Esophagus (tissue), 2 donors: Measurements from ENCODE around the gene SCD5. TPM values are rescaled to one million over a fixed set of nuclear protein-coding genes. Genes with fewer than 3 reads are reported as not detected.
A peak's percentile ranks its signal among the peaks of the same experiment; 100 is the strongest.

Experiments
- H3K27ac ChIP-seq, 2 donors: one replicate each; pipeline ENCODE4 v1.5.1; 2013; ENCODE audit warnings: low read depth in 2 of 2, mild to moderate bottlenecking in 2 of 2, inconsistent platforms in 1 of 2, low read length in 1 of 2, moderate library complexity in 1 of 2
- H3K27me3 ChIP-seq, 2 donors: one replicate each; pipeline ENCODE4 v1.6.1; 2013; ENCODE audit warnings: low read length in 2 of 2, control low read depth in 1 of 2, mild to moderate bottlenecking in 1 of 2; ENCODE audit not compliant: insufficient read depth in 2 of 2, control insufficient read depth in 1 of 2
- H3K36me3 ChIP-seq, 2 donors: one replicate each; pipeline ENCODE4 v1.6.1; 2013; ENCODE audit warnings: low read length in 1 of 2; ENCODE audit not compliant: control insufficient read depth in 2 of 2, insufficient read depth in 2 of 2
- H3K4me1 ChIP-seq, 2 donors: one replicate each; pipeline ENCODE4 v1.6.1; 2013; ENCODE audit warnings: low read length in 1 of 2; ENCODE audit not compliant: control insufficient read depth in 2 of 2, insufficient read depth in 2 of 2
- H3K4me3 ChIP-seq, 2 donors: one replicate each; pipeline ENCODE4 v1.5.1; 2013; ENCODE audit warnings: low read length in 2 of 2, mild to moderate bottlenecking in 2 of 2, low read depth in 1 of 2, moderate library complexity in 1 of 2
- H3K9me3 ChIP-seq, 2 donors: one replicate each; pipeline ENCODE4 v1.6.1; 2013; ENCODE audit warnings: mild to moderate bottlenecking in 2 of 2, low read depth in 1 of 2, low read length in 1 of 2, moderate library complexity in 1 of 2; ENCODE audit not compliant: control insufficient read depth in 2 of 2, insufficient read depth in 1 of 2
- WGBS, 2 donors: extraction: QIAGEN DNeasy Blood & Tissue Kit; methylation state at CpG; one replicate each; pipeline ENCODE4 v1.1.7; 2013; 5-methylcytosine and 5-hydroxymethylcytosine counted together
- polyA plus RNA-seq, 2 donors: library from polyadenylated mRNA; stranded (reverse); fragments of 200-250 nt; gene quantifications; one replicate each; pipeline ENCODE4 v1.2.3, GENCODE V29; 2013
- donor health status: healthy with polysubstance abuse.
- donor health status: Bipolar disorder and iron deficiency.

The SCD5 gene
- polyA plus RNA-seq, 2 donors: 2.5 to 2.9 TPM

- peak overlapping the region; percentile 64 to 69 for H3K4me3 ChIP-seq
- peaks cover 0 to 2% of the 10 kb centered on the region in 2 donors for H3K4me1 ChIP-seq
- no peaks in the 10 kb centered on the region for H3K27me3 ChIP-seq
- WGBS, 2 donors: 4 to 9% methylated on average over 25 of the region's 25 CpGs
- no peaks in the 10 kb centered on the region for H3K36me3 ChIP-seq
- no peaks in the 10 kb centered on the region for H3K9me3 ChIP-seq
- H3K27ac ChIP-seq: no peak overlapping the region
Observed at GRCh38 chr4:82799006-82799881, 648 bp upstream of the SCD5 start.

- no peak overlapping the region for H3K27ac ChIP-seq
- 4 to 7% methylated on average over 43 to 47 of the region's 47 CpGs for WGBS, 2 donors
- peak overlapping the region; percentile 64 to 69 for H3K4me3 ChIP-seq
- H3K9me3 ChIP-seq: no peaks in the 10 kb centered on the region
- H3K4me1 ChIP-seq: peaks cover 0 to 2% of the 10 kb centered on the region in 2 donors
- no peaks in the 10 kb centered on the region for H3K27me3 ChIP-seq
- no peaks in the 10 kb centered on the region for H3K36me3 ChIP-seq
Observed at GRCh38 chr4:82797405-82798111, 1.0 kb downstream of the SCD5 start.

DNA sequence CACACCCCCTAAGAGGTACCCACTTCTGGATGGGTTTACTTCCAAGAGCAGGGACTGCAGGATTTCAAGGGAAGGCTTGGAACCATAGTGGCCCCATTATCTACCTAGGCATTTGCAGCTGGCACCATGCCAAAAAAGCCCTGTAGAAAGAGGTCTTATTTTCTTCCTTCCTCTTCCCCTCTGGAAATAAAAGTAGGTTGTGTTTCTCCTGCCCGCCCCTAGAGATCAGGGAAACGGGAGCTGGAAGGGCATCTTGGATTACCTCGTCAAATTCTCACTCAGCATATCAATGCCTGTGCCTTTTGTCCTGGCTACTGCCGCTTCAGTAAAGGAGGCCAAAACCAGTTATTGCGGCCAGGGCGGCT, 1.6 kb downstream of the SCD5 start:
- H3K4me3 ChIP-seq: peak overlapping the region in 1 of 2 donors; percentile 69
- H3K27ac ChIP-seq: no peak overlapping the region
- H3K4me1 ChIP-seq: peaks cover 0 to 2% of the 10 kb centered on the region in 2 donors
- H3K27me3 ChIP-seq: no peaks in the 10 kb centered on the region
- no peaks in the 10 kb centered on the region for H3K9me3 ChIP-seq
- WGBS, 2 donors: 39 to 45% methylated on average over 6 of the region's 6 CpGs
- H3K36me3 ChIP-seq: no peaks in the 10 kb centered on the region

- Histone ChIP-seq H3K9me3 (no peaks in the 10 kb centered on the region), H3K4me3 (no peak overlapping the region), H3K36me3 (no peaks in the 10 kb centered on the region), H3K27ac (no peak overlapping the region), H3K4me1 (no peaks in the 10 kb centered on the region), H3K27me3 (no peaks in the 10 kb centered on the region)
- 47 to 54% methylated on average over 6 of the region's 6 CpGs for WGBS, 2 donors
Observed at GRCh38 chr4:82792912-82793649, 5.5 kb downstream of the SCD5 start.

DNA sequence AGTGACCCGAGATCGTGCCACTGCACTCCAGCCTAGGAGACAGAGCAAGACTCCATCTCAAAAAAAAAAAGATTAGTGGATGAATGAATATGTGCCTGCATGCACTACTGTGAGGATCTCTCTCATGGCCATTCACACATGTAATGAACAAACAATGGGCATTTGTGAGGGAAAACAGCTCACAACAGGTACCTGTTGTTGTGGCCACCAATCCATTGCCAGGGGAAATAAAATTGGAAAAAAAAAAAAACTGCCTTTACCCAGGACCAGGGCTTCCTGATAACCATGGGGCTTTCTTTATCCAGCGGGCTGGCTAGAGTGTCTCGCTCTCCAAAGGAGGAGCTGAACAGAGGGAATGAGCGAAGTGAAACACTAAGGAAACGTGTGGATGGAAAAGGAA, 7.4 kb downstream of the SCD5 start:
- no peaks in the 10 kb centered on the region for H3K9me3 ChIP-seq
- no peak overlapping the region for H3K4me3 ChIP-seq
- WGBS, 2 donors: 87 to 93% methylated on average over 6 of the region's 6 CpGs
- H3K4me1 ChIP-seq: no peaks in the 10 kb centered on the region
- H3K27ac ChIP-seq: no peak overlapping the region
- H3K36me3 ChIP-seq: no peaks in the 10 kb centered on the region
- no peaks in the 10 kb centered on the region for H3K27me3 ChIP-seq

- no peaks in the 10 kb centered on the region for H3K9me3 ChIP-seq
- no peaks in the 10 kb centered on the region for H3K36me3 ChIP-seq
- no peak overlapping the region for H3K27ac ChIP-seq
- 75 to 79% methylated on average over 8 of the region's 8 CpGs for WGBS, 2 donors
- no peaks in the 10 kb centered on the region for H3K4me1 ChIP-seq
- H3K4me3 ChIP-seq: no peak overlapping the region
- H3K27me3 ChIP-seq: no peaks in the 10 kb centered on the region
Observed at GRCh38 chr4:82790060-82790660, 8.4 kb downstream of the SCD5 start.

GRCh38 chr4:82789025-82789776, 9.4 kb downstream of the SCD5 start:
- Histone ChIP-seq H3K9me3 (no peaks in the 10 kb centered on the region), H3K36me3 (no peaks in the 10 kb centered on the region), H3K4me3 (no peak overlapping the region), H3K27ac (no peak overlapping the region), H3K4me1 (no peaks in the 10 kb centered on the region), H3K27me3 (no peaks in the 10 kb centered on the region)
- WGBS, 2 donors: 59 to 68% methylated on average over 7 of the region's 7 CpGs

- Histone ChIP-seq H3K4me1 (no peaks in the 10 kb centered on the region), H3K9me3 (no peaks in the 10 kb centered on the region), H3K27ac (no peak overlapping the region), H3K4me3 (no peak overlapping the region), H3K27me3 (no peaks in the 10 kb centered on the region), H3K36me3 (no peaks in the 10 kb centered on the region)
- 79 to 80% methylated on average over 4 of the region's 4 CpGs for WGBS, 2 donors
Observed at GRCh38 chr4:82787342-82787741, 11.3 kb downstream of the SCD5 start.

DNA sequence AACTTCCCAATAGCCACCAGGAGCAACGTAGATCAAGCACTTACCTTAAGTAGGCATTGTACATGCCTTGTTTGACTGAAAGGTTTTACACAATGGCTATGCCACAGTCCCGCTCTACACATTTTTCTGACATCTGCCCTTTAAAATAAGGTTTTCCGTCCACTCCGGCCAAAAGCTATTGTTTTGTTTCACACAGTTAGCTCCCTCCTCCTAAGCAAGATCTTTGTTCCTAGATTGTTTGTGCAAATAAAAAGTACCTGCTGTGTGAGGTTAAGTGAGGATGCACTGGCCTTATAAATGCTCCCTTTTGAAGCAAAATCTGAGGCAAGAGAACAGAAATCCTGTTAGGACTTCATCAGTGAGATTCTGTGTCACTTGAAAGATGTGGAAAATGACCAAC, 11.8 kb downstream of the SCD5 start:
- no peaks in the 10 kb centered on the region for H3K36me3 ChIP-seq
- H3K9me3 ChIP-seq: no peaks in the 10 kb centered on the region
- H3K27me3 ChIP-seq: no peaks in the 10 kb centered on the region
- no peak overlapping the region for H3K4me3 ChIP-seq
- H3K27ac ChIP-seq: no peak overlapping the region
- 61 to 84% methylated on average over 4 of the region's 4 CpGs for WGBS, 2 donors
- H3K4me1 ChIP-seq: no peaks in the 10 kb centered on the region
